HG03558 (cell line): Measurements from ENCODE around the gene TP53TG3D.
"Not testable (repeated sequence)": the region's sequence is repeated elsewhere in the genome, so short reads cannot be mapped to it uniquely, and the experiment has no call there.

ENCODE experiments used
- ATAC-seq: cut with Tn5 transposase; IDR thresholded peaks from one replicate; pipeline ENCODE4 v1.9.1; 2021; ENCODE audit warnings: moderate number of reproducible peaks; ENCODE audit not compliant: unreplicated experiment; ENCODE audit errors: extremely low read depth

The TP53TG3D gene, protein sequence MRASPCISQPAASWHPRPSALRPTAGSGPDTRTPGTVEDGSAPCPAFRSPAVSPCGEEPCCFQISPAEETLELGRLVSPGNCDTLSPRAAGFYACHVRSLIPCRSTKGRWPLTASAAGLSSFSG

DNA sequence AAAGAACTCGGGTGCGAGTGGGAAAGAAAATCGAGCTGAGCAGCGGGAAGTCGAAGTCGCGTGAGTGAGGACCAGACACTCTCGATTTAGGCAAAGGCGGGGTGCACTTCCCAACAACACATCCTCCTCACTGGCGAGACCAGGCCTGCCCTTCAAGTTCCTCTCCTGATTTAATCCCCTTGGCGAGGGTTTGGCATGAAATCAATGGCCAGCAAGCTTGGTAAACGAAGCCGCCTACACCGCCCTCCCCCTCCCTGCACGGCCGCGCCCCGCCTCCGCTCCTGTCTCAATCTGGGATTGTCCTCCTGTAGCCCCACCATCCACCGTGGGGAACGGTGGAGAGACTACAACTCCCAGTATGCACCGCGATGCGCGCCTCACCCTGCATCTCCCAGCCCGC, at the start of gene TP53TG3D:
TP53TG3D (plus strand) TSS at position 301 of the 400 bp plus-strand sequence; CDS start at position 369, 68 bp downstream.
- ATAC-seq = not testable (repeated sequence)

GRCh38 chr16:32253507-32253906, 421 bp downstream of the TP53TG3D start:
- not testable (repeated sequence) for ATAC-seq

DNA sequence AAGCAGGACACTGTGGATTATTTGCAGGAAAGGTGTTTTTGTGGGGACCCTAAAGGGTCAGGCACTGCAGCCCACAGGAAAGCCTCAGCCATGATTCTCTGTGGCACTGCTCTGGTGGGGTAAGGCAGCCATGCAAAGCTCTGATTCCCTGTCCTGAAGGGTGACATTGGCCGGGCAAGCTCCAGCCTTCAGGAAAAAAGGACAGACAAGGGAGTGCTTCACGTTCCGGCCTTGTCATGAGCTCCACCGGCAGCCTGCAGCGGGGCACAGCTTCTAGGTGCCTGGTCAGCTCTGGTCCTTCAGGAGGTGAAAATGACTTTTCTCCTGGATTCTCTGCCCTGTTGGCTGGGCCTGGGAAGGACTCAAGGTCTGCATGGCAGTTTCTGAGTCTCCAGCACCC, 8.4 kb downstream of the TP53TG3D start:
- not testable (repeated sequence) for ATAC-seq

DNA sequence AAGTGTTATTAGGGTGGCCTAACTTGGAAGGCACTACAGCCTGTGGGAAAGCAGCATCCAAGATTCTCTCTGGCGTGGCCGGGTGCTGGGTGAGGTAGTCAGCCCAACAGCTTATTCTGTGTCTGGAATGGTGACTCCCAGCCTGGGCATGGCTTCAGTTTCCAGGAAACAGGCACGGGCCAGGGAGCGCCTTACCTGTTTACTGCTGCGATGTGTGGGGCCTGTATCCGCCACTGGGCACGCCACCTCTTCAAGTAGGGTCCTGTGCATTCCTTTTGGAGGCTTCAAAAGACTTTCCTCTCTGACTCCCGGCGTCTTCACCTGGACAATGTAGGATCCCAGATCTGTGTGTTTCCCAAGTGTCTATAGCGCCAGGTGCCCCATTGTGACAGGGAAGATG, 10.5 kb downstream of the TP53TG3D start:
- ATAC-seq = not testable (repeated sequence)

- not testable (repeated sequence) for ATAC-seq
Observed at GRCh38 chr16:32281910-32282309, 28.8 kb downstream of the TP53TG3D start.

GRCh38 chr16:32283024-32283423, 29.9 kb downstream of the TP53TG3D start:
- not testable (repeated sequence) for ATAC-seq

DNA sequence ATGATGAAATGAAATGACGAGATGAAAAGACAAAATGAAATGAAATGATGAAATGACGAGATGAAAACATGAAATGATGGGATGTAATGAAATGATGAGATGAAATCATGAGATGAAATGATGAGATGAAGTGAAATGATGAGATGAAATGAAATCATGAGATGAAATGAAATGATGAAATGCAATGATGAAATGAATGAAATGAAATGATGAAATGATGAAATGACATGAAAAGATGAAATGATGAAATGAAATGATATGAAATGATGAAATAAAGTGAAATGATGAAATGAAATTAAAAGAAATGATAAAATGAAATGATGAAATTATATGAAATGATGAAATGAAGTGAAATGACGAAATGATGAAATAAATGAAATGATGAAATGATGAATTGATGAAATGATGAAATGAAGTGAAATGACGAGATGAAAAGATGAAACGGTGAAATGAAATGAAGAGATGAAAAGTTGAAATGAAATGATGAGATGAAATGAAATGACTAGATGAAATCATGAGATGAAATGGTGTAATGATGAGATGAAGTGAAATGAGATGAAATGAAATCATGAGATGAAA, 30.9 kb downstream of the TP53TG3D start:
- ATAC-seq = not testable (repeated sequence)

DNA sequence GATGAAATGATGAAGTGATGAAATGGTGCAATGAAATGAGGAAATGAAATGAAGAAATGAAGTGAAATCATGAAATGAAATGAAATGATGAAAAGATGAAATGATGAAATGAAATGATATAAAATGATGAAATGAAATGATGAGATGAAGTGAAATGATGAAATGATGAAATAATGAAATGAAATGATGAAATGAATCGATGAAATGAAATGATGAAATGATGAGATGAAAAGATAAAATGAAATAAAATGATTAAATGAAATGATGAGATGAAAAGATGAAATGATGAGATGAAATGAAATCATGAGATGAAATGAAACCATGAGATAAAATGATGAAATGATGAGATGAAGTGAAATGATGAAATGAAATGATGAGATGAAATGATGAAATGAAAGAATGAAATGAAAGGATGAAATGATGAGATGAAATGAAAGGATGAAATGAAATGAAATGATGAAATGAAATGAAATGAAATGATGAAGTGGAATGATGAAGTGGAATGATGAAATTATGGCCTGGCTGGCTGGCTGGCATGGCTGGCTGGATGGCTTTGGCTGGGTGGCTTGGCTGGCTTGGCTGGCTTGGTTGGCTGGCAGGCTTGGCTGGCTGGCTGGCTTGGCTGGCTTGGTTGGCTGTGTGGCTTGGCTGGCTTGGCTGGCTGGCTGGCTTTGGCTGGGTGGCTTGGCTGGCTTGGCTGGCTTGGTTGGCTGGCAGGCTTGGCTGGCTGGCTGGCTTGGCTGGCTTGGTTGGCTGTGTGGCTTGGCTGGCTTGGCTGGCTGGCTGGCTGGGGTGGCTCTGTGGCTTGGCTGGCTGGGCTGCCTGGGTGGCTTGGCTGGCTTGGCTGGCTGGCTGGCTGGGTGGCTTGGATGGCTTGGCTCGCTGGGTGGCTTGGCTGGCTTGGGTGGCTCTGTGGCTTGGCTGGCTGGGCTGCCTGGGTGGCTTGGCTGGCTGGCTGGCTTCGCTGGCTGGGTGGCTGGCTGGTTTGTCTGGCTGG, 32.0 kb downstream of the TP53TG3D start:
- ATAC-seq = not testable (repeated sequence)

- not testable (repeated sequence) for ATAC-seq
Observed at GRCh38 chr16:32286193-32286592, 33.1 kb downstream of the TP53TG3D start.

DNA sequence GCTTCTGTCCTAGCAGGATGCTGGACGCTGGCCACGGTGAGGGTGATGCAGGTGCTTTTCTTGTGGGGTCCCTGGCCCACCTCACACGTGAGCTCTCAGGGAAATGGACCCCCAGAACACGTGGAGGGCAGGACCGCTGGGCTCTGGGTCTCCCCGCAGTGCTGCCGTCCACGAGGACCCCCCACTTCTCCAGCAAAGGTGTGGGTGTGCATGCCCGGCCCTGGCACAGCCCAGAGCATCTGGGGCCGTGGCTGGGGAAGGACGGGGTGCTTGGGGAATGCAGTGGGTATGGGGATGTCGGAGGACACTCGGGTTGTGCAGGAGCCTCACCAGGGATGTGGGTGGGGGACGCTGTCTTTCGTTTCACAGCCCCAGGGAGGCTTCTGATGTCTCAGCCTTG, 34.7 kb downstream of the TP53TG3D start:
- ATAC-seq = not testable (repeated sequence)

GRCh38 chr16:32289197-32289596, 36.1 kb downstream of the TP53TG3D start:
- ATAC-seq = not testable (repeated sequence)

DNA sequence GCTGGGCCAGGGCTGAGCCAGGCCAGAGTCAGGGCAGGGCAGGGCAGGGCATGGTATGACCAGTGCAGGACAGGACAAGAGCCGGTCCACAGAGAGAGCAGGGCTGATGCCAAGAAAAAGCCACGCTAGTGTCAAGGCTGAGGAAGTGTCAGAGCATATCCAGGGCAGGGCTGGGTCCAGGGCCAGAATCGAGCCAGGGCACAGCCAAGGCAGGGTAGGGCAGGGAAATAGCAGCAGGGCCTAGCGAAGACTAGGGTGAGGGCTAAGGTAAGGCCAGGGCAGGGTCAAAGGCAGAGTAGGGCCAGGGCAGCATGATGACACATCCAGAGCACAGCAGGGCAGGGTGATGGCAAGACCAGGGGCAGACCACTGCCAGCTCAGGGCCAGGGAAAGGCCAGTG, 49.7 kb downstream of the TP53TG3D start:
- ATAC-seq = not testable (repeated sequence)
